Measurements from ENCODE around the gene IL1R1.

Gene IL1R1

DNA sequence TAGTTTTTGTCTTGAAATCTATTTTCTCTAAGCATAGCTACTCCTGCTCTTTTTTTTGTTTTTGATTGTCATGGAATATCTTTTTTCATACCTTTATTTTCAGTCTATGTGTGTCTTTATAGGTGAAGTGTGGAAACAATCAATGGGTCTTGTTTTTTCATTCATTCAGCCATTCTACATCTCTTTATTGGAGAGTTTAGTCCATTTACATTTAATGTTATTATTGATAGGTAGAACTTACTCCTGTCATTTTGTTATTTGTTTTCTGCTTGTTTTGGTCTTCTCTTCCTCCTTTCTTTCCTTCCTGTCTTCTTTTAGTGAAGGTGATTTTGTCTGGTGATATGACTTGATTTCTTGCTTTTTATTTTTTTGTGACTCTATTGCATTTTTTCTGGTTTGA lies 62.1 kb downstream of the IL1R1 start:
- Histone ChIP-seq H3K27ac (ENCODE audit: insufficient read depth, low read depth, low read length, poor library complexity, severe bottlenecking) (no peak overlapping the region), H3K36me3 (ENCODE audit: control insufficient read depth, insufficient read depth, low read length) (no peaks in the 10 kb centered on the region), H3K9me3 (ENCODE audit: control insufficient read depth, low read length) (no peaks in the 10 kb centered on the region), H3K27me3 (ENCODE audit: control insufficient read depth, insufficient read depth, low read length, poor library complexity, severe bottlenecking) (no peaks in the 10 kb centered on the region), H3K4me3 (ENCODE audit: insufficient read depth, low read depth, low read length) (no peak overlapping the region), H3K4me1 (ENCODE audit: control insufficient read depth, insufficient read depth, low read length) (no peaks in the 10 kb centered on the region)

DNA sequence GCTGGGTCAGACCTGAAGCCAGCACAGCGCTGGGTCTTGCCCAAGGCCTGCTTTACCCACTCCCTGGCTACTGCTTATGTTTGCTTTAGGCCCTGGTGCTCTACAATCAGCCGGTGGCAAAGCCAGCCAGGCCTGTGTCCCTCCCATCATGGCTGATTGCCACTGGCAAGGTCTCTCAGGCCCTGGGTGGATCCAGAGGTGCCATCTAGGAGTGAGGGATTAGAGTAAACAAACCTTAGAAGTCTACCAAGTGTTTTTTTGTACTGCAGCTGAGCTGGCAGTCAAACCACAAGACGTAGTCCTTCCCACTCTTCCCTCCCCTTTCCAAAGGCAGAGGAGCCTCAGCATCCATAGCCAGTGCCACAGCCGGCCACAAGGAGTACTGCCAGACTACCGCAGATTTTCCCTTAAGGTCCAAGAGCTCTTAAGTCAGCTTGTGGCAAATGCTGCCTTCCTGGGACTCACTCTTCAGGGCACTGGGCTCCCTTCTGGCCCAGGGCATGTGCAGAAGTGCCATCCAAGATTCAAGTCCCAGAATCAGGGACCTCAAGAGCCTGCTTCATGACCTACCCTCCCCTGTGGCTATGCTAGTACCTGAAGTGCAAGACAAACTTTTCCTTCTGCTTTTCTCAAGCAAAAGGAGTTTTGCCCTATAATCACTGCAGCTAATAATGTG lies 64.3 kb downstream of the IL1R1 start:
- Histone ChIP-seq H3K27me3 (ENCODE audit: control insufficient read depth, insufficient read depth, low read length, poor library complexity, severe bottlenecking) (no peaks in the 10 kb centered on the region), H3K36me3 (ENCODE audit: control insufficient read depth, insufficient read depth, low read length) (no peaks in the 10 kb centered on the region), H3K4me1 (ENCODE audit: control insufficient read depth, insufficient read depth, low read length) (no peaks in the 10 kb centered on the region), H3K9me3 (ENCODE audit: control insufficient read depth, low read length) (no peaks in the 10 kb centered on the region), H3K27ac (ENCODE audit: insufficient read depth, low read depth, low read length, poor library complexity, severe bottlenecking) (no peak overlapping the region), H3K4me3 (ENCODE audit: insufficient read depth, low read depth, low read length) (no peak overlapping the region)
- 82 to 83% methylated on average over 5 of the region's 5 CpGs for WGBS, 2 experiments

DNA sequence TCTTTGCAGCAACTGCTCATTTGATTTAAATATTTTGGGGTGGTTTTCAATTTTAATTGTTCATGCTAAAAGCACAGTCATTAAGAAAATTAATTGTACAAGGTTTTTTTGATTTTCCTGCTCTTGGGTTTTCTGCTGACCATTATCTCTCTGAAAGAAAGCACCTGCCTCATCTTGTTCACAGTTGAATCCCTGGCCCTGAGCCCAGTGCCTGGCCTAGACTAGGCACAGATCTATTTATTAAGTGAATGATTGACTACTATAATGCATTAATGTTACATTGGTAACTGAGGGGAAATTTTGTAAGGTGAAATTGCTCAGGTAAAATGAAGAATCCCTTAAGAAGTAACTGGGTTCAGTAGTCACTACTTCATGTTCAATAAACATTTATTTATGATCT lies 66.2 kb downstream of the IL1R1 start:
- Histone ChIP-seq H3K4me1 (ENCODE audit: control insufficient read depth, insufficient read depth, low read length) (no peaks in the 10 kb centered on the region), H3K4me3 (ENCODE audit: insufficient read depth, low read depth, low read length) (no peak overlapping the region), H3K9me3 (ENCODE audit: control insufficient read depth, low read length) (no peaks in the 10 kb centered on the region), H3K27ac (ENCODE audit: insufficient read depth, low read depth, low read length, poor library complexity, severe bottlenecking) (no peak overlapping the region), H3K27me3 (ENCODE audit: control insufficient read depth, insufficient read depth, low read length, poor library complexity, severe bottlenecking) (no peaks in the 10 kb centered on the region), H3K36me3 (ENCODE audit: control insufficient read depth, insufficient read depth, low read length) (no peaks in the 10 kb centered on the region)

DNA sequence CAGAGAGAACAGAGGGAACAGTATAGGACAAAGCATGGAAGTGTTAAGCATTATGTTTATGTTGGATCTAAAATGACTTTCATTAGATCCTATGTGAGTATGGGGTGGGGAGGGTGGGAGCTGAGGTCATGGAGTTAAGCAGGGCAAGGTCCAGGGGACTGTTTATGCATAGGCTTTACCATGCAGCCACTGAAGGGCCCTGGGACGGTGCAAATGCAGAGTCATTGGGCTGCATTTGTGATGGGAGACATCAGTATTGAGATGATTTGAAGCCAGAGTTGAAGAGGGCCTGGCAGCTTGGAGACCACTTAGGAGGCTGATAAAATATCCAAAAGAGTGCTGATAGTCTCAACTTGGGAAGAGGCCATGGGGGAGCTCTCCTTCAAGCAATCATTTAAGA lies 66.9 kb downstream of the IL1R1 start:
- Histone ChIP-seq H3K27me3 (ENCODE audit: control insufficient read depth, insufficient read depth, low read length, poor library complexity, severe bottlenecking) (no peaks in the 10 kb centered on the region), H3K4me3 (ENCODE audit: insufficient read depth, low read depth, low read length) (no peak overlapping the region), H3K36me3 (ENCODE audit: control insufficient read depth, insufficient read depth, low read length) (no peaks in the 10 kb centered on the region), H3K9me3 (ENCODE audit: control insufficient read depth, low read length) (no peaks in the 10 kb centered on the region), H3K27ac (ENCODE audit: insufficient read depth, low read depth, low read length, poor library complexity, severe bottlenecking) (no peak overlapping the region), H3K4me1 (ENCODE audit: control insufficient read depth, insufficient read depth, low read length) (no peaks in the 10 kb centered on the region)
- 51 to 59% methylated on average over 1 of the region's 1 CpG for WGBS, 2 experiments

DNA sequence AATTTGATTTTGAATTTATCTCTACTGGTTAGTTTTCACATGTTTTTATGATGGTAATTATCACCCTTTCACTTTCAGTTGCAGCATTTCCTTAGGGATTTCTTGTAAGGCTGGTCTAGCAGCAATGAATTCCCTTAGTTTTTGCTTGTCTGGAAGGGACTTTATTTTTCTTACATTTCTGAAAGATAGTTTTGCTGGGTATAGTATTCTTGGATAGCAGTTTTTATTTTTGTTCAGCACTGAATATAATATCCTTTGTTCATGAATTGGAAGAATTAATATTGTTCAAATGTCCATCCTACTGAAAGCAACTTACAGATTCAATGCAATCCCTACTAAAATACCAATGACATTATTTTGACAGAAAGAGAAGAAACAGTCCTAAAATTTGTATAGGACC lies 74.5 kb downstream of the IL1R1 start:
- no peaks in the 10 kb centered on the region for H3K27me3 ChIP-seq (ENCODE audit: control insufficient read depth, insufficient read depth, low read length, poor library complexity, severe bottlenecking)
- no peak overlapping the region for H3K4me3 ChIP-seq (ENCODE audit: insufficient read depth, low read depth, low read length)
- no peak overlapping the region for H3K27ac ChIP-seq (ENCODE audit: insufficient read depth, low read depth, low read length, poor library complexity, severe bottlenecking)
- no peaks in the 10 kb centered on the region for H3K36me3 ChIP-seq (ENCODE audit: control insufficient read depth, insufficient read depth, low read length)
- no peaks in the 10 kb centered on the region for H3K4me1 ChIP-seq (ENCODE audit: control insufficient read depth, insufficient read depth, low read length)
- no peaks in the 10 kb centered on the region for H3K9me3 ChIP-seq (ENCODE audit: control insufficient read depth, low read length)

DNA sequence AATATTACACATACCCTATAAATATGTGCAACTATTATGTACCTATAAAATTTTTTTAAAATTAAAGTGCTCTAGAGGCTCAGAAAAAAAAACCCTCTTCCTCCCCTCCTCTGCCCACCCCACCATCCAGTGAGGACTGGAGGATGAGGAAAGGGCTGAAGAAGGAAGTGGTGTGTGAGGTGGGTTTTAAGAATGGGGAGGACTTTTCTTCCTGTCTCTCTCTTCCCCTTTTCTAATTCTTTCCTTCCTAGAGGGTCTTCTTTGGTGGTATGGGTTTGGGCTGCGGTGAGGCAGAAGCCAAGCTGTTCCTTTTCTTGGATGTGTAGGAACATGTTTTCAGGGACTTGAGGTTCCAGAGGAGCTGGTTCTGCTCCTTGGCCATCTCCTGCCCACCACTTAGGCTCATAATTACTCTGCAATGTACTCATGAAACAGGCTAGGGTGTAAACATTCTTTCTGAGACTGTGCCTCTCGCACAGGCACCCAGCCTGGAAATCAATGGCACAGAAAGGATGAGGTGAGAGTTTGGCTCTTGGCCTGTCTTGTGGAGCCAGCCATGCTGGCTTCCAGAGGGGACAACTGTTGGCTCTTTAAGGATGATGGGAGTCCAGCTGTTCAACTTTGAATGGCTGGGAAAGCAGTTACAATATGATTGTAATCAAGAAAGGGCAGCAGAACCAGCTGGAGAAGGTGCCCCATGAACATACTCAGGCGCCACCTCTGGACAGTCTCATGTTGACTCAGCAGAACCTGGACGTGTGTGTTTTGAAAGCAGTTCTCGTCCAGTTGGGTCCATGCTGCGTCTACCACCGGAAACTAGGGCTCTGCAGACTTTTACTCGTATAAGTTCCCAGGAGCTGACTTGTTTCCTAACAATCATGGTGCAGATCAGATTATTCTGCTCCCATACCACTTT lies 82.5 kb downstream of the IL1R1 start:
- Histone ChIP-seq H3K27me3 (ENCODE audit: control insufficient read depth, insufficient read depth, low read length, poor library complexity, severe bottlenecking) (no peaks in the 10 kb centered on the region), H3K4me3 (ENCODE audit: insufficient read depth, low read depth, low read length) (no peak overlapping the region), H3K4me1 (ENCODE audit: control insufficient read depth, insufficient read depth, low read length) (peaks cover 19% of the 10 kb centered on the region), H3K9me3 (ENCODE audit: control insufficient read depth, low read length) (no peaks in the 10 kb centered on the region), H3K36me3 (ENCODE audit: control insufficient read depth, insufficient read depth, low read length) (no peaks in the 10 kb centered on the region), H3K27ac (ENCODE audit: insufficient read depth, low read depth, low read length, poor library complexity, severe bottlenecking) (no peak overlapping the region)
- WGBS, 2 experiments, result 78 to 84% methylated on average over 7 to 8 of the region's 8 CpGs

DNA sequence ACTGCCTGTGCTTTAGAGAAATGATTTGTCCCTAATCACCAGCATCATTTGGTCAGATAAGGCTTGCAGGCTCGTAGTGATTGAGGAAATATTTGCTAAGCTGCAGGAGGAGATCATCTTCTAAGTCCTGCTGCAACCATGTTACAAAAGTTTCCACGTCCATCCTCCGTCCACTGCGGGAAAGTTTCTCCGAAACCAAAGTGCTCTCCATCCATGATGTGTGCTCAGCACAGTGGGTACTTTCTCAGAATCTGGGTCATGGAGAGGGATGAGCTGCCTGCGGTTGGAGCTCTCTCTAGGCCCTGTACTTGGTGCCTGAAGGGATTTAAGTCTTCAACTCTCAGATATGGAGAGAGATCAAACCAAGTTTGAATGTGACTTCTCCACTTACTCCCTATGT lies 83.6 kb downstream of the IL1R1 start:
- Histone ChIP-seq H3K27ac (ENCODE audit: insufficient read depth, low read depth, low read length, poor library complexity, severe bottlenecking) (no peak overlapping the region), H3K36me3 (ENCODE audit: control insufficient read depth, insufficient read depth, low read length) (no peaks in the 10 kb centered on the region), H3K4me1 (ENCODE audit: control insufficient read depth, insufficient read depth, low read length) (peaks cover 19% of the 10 kb centered on the region), H3K4me3 (ENCODE audit: insufficient read depth, low read depth, low read length) (no peak overlapping the region), H3K9me3 (ENCODE audit: control insufficient read depth, low read length) (no peaks in the 10 kb centered on the region), H3K27me3 (ENCODE audit: control insufficient read depth, insufficient read depth, low read length, poor library complexity, severe bottlenecking) (no peaks in the 10 kb centered on the region)
- WGBS, 2 experiments, result 95 to 96% methylated on average over 6 of the region's 6 CpGs

DNA sequence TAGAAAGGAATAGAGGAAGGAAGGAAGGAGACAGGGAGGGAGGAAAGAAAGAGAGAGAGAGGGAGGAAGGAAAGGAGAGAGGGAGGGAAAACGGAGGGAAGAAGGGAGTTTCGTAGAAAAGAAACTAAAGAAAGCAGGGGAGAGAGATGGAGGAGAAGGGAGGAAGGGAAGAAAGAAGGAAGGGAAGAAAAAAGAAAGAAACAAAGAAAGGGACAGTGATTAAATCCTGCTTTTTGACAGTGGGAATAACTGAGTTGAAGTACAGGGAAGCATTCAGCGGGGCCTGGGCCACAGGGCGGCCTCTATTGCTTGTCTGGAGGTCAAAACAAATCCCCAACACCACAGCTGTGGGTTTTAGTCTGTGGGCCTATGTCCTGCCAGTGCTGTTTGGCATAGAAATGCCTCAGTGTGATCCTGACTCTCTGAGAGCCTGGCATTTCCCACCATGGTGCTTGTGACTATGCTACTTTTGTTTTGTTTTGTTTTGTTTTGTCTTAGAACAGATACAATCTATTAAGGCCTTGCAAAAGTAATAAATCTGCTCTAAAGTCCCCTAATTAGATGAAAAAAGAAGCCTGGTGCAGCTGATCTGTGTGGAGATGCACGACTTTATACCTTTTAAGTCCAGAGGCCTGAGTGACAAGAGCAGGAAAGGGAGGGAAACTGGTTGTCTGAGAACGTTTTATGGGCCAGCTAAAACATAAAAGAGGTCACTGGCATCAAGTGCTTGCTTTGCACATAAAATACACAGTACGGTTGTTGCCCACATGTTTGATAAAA lies 84.3 kb downstream of the IL1R1 start:
- WGBS, 2 experiments, result 83 to 84% methylated on average over 7 of the region's 7 CpGs
- Histone ChIP-seq H3K27me3 (ENCODE audit: control insufficient read depth, insufficient read depth, low read length, poor library complexity, severe bottlenecking) (no peaks in the 10 kb centered on the region), H3K4me3 (ENCODE audit: insufficient read depth, low read depth, low read length) (no peak overlapping the region), H3K9me3 (ENCODE audit: control insufficient read depth, low read length) (no peaks in the 10 kb centered on the region), H3K27ac (ENCODE audit: insufficient read depth, low read depth, low read length, poor library complexity, severe bottlenecking) (no peak overlapping the region), H3K4me1 (ENCODE audit: control insufficient read depth, insufficient read depth, low read length) (peaks cover 19% of the 10 kb centered on the region), H3K36me3 (ENCODE audit: control insufficient read depth, insufficient read depth, low read length) (no peaks in the 10 kb centered on the region)

DNA sequence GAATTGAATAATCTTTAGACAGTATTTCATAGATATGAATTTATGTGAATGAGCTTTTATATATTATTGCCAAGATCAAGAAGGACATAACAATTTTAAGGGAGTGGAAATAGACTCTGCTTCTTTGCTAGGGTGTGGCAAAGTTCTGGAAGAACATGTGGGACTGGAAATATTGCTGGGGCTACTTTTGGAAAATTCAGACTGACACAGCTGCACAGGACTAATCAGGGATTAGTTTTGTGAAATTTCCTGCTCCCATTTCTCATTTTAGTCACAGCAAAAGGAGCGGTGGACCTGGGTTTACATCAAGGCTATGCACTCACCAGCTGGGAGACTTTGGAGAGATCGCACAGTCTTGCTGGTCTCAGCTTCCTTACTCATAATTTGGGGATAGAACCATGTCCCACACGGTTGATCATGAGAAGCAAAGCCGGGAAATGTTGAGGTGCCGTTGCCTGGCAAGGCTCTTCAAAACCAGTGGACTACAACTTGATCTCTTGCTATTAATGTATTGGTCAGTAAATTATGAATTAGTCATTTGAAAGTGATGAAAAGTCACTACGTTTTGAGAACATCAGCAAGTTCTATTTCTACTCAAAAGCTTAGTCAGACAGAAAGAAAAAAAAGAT lies 86.7 kb downstream of the IL1R1 start:
- Histone ChIP-seq H3K4me3 (ENCODE audit: insufficient read depth, low read depth, low read length) (no peak overlapping the region), H3K4me1 (ENCODE audit: control insufficient read depth, insufficient read depth, low read length) (peaks cover 19% of the 10 kb centered on the region), H3K36me3 (ENCODE audit: control insufficient read depth, insufficient read depth, low read length) (no peaks in the 10 kb centered on the region), H3K27ac (ENCODE audit: insufficient read depth, low read depth, low read length, poor library complexity, severe bottlenecking) (no peak overlapping the region), H3K27me3 (ENCODE audit: control insufficient read depth, insufficient read depth, low read length, poor library complexity, severe bottlenecking) (no peaks in the 10 kb centered on the region), H3K9me3 (ENCODE audit: control insufficient read depth, low read length) (no peaks in the 10 kb centered on the region)
- WGBS, 2 experiments, result 86 to 90% methylated on average over 6 of the region's 6 CpGs

All from ectodermal cell (in vitro differentiated cells).